GM21619 (cell line): Measurements from ENCODE around the gene ZSWIM5.
"Not testable (repeated sequence)": the region's sequence is repeated elsewhere in the genome, so short reads cannot be mapped to it uniquely, and the experiment has no call there.

Experiments used
- ATAC-seq: cut with Tn5 transposase; IDR thresholded peaks from one replicate; pipeline ENCODE4 v1.9.1; 2021; ENCODE audit not compliant: unreplicated experiment

Gene ZSWIM5

GRCh38 chr1:45205910-45206721 is at the start of gene ZSWIM5:
Gene ZSWIM5 (minus strand): TSS chr1:45206605. CDS start chr1:45206350, 255 bp downstream.
- peak; percentile 78 for ATAC-seq

DNA sequence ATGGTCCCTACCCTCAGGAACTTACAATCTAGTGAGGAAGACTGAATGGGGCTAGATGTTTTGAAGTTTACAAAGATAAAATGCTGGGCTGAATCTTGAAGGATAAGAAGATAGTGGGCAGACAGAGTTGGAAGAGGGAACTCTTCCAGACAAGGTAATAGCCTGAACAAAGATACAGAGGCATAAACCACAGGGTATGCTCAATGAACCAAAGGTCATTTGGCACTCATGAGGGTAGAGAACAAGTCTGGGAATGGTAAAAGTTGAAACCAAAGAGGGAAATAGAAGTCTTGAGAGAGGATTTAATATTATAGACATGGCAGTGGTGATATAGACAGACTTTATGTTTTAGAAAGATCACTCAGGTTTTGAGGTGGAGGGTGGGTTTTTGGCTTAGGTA is 48.1 kb upstream of the ZSWIM5 start:
- ATAC-seq: no peak

DNA sequence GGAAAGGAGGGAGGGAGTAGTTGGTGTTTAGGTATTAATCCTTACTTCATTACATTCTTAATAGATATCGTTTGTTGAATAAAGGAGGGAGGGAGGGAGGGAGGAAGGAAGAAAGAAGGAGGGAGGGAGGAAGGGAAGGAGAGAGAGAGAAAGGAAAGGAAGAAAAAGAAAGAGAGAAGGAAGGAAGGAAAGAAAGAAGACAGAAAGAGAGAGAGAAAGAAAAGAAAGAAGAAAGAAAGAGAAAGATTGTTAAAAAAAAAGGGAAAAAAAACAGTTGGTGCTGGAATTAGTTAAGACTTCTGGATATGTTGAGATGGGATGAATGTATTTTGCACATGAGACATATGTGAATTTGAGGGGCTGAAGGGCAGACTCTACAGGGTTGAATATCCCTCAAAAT is 44.1 kb upstream of the ZSWIM5 start:
- ATAC-seq: no peak

GRCh38 chr1:45248004-45248403 is 41.6 kb upstream of the ZSWIM5 start:
- ATAC-seq: not testable (repeated sequence)

- ATAC-seq: no peak
Measured at GRCh38 chr1:45246760-45247159, 40.4 kb upstream of the ZSWIM5 start.

DNA sequence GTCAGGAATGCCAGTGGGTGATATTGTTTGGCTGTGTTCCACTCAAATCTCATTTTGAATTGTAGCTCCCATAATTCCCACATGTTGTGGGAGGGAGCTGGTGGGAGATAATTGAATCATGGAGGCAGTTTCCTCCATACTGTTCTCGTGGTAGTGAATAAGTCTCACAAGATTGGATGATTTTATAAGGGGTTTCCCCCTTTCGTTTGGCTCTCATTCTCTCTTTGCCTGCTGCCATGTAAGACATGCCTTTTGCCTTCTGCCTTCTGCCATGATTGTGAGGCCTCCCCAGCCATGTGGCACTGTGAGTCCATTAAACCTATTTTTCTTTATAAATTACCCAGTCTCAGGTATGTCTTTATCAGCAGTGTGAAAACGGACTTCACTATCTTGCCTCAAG is 40.0 kb upstream of the ZSWIM5 start:
- ATAC-seq: not testable (repeated sequence)

DNA sequence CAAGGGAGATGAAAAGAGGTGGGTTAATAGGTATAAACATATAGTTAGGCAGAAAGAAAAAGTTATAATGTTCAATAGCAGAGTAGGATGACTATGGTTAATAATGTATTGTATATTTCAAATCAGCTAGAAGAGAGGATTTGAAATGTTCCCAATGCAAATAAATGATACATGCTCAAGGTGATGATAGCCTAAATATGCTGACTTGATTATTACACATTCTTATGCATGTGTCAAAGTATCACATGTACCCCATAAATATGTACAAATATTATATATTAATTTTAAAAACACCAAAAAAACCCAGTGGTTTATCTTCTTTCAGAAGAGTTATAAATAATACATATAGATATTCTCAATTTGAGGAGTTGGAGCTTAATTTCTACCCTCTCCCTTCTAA is 38.3 kb upstream of the ZSWIM5 start:
- no peak for ATAC-seq

- no peak for ATAC-seq
Measured at GRCh38 chr1:45243476-45244343, 37.3 kb upstream of the ZSWIM5 start.

GRCh38 chr1:45238846-45239245 is 32.4 kb upstream of the ZSWIM5 start:
- ATAC-seq: no peak

DNA sequence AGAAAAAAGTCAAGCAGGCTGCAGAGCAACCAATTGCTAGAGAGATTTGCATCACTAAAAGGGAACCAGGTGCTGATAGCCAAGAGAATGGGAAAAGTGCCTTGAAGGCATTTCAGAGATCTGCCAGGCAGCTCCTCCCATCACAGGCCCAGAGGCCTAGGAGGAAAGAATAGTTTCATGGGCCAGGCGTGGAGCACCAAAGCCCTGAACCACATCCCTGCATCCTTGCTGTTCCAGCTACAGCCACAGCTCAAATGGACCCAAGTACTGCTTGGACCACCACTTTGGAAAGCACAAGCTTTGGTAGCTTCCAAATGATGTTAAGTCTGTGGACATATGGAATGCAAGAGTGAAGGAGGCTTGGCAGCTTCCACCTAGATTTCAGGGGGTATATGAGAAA is 29.7 kb upstream of the ZSWIM5 start:
- no peak for ATAC-seq

GRCh38 chr1:45230537-45230936 is 24.1 kb upstream of the ZSWIM5 start:
- ATAC-seq: no peak

- ATAC-seq: no peak
Measured at GRCh38 chr1:45225598-45225997, 19.2 kb upstream of the ZSWIM5 start.

- not testable (repeated sequence) for ATAC-seq
Measured at GRCh38 chr1:45223710-45224109, 17.3 kb upstream of the ZSWIM5 start.

GRCh38 chr1:45221716-45222115 is 15.3 kb upstream of the ZSWIM5 start:
- no peak for ATAC-seq

DNA sequence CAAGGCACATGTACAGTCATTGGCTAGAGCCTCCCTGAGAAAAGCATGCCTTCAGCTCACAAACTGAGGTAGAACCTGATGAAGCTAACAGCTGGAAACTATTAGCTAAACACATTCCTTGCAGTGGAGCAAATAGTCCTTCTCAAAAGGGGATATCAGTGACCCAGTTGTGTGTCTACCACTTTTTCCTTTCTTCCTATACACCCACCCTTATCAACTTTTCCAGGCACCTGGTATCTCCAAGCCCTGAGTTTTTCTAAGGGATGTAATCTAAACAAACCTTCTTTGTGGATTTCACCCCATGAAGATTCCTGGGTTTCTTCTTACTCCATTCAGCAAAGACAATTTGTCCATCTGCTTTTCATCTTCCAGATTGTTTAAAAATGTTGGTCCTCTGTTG is 10.5 kb upstream of the ZSWIM5 start:
- no peak for ATAC-seq

DNA sequence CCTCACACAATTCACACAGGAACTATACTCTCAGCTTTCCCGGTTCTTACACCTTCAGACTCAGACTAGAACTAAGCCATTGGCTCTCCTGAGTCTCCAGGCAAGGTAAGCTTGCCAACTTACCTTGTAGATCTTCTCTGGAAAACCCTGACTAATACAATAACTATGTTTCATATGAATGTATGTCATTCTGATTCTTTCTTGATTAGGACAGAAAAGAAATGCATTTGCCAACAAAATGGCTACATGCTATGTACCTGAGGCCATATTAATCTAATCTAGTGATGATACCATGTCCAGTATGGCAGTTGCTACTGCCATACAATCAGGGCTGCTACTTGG is 9.8 kb upstream of the ZSWIM5 start:
- no peak for ATAC-seq

GRCh38 chr1:45215485-45216199 is 9.2 kb upstream of the ZSWIM5 start:
- no peak for ATAC-seq

DNA sequence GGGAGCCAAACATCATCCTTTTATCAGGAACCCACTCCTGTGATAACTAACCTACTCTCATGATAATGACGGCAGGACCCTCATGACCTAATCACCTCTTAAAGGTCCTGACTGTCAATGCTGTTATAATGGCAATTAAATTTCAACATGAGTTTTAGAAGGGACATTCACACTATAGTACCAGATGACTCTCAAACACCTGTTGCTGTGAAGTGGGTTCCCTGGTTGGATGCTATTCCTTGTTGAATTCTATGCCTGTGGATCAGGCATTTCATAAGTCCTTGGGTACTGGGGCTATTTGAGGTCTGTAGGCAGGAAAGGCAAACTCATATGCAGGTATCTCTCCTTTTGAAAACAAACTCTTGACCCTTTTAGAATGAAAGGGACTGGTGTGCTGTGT is 7.5 kb upstream of the ZSWIM5 start:
- no peak for ATAC-seq

GRCh38 chr1:45211076-45211475 is 4.7 kb upstream of the ZSWIM5 start:
- no peak for ATAC-seq

GRCh38 chr1:45206808-45207623 is 611 bp upstream of the ZSWIM5 start:
- ATAC-seq: no peak
